HuH-7.5 (cell line): ENCODE data around the gene GRK1.
A peak's percentile ranks its signal among the peaks of the same experiment; 100 is the strongest.
"Not testable (repeated sequence)": the region's sequence is repeated elsewhere in the genome, so short reads cannot be mapped to it uniquely, and the experiment has no call there.

Source experiments
- DNase-seq: peaks from one replicate; pipeline ENCODE4 v3.0.0; 2011; ENCODE audit warnings: low spot score

GRK1 gene

DNA sequence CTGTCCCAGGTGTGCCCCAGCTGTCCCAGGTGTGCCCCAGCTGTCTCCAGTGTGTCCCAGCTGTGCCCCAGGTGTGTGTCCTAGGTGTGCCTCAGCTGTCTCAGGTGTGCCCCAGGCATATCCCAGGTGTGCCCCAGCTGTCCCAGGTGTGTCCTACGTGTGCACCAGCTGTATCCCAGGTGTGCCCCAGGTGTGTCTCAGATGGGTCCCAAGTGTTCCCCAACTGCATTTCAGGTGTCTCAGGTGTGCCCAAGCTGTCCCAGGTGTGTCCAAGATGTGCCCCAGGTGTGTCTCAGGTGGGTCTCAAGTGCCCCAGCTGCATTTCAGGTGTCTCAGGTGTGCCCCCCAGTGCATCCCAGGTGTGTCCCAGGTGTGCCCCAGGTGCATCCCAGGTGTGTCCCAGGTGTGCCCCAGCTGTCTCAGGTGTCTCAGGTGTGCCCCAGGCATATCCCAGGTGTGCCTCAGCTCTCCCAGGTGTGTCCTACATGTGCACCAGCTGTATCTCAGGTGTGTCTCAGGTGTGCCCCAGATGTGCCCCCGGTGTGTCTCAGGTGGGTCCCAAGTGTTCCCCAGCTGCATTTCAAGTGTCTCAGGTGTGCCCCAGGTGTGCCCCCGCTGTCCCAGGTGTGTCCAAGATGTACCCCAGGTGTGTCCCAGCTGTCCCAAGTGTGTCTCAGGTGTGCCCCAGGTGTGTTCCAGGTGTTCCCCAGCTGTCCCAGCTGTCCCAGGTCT is 1.3 kb upstream of the GRK1 start:
- no peak for DNase-seq

DNA sequence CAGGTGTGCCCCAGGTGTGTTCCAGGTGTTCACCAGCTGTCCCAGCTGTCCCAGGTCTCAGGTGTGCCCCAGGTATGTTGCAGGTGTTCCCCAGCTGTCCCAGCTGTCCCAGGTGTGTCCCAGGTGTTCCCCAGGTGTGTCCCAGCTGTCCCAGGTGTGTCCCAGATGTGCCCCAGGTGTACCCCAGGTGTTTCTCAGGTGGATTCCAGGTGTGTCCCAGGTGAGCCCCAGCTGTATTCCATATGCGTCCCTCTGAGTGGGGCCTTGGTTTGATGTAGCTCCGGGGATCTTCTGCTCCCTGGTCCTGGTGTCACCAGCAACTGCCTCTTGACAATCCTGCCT is 719 bp upstream of the GRK1 start:
- DNase-seq = no peak

- no peak for DNase-seq
These were observed 912 bp downstream of the GRK1 start for GRCh38 chr13:113667771-113668490.

DNA sequence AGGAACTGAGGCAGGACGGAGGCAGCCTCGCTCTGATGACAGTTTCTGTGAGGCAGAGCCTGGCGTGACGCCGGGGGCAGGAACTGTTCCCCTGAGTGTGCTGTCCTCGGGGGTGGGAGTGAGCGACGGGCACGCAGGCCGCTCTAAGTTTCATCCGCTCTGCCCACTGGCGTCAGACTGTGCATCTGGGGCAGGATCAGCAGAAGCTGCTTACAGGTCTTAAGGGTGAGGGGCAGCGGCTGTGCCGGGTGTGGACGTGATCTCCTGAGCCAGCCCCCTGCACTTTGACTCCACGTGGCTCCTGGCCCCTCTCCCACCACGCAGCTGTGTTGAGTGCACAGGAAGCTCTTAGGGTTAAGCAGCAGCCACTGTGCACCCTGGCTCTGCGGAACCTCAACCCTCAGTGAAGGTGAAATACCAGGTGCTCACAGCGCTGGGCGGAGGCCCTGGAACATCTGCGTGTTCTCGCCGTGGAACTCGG is 1.5 kb downstream of the GRK1 start:
- no peak for DNase-seq

DNA sequence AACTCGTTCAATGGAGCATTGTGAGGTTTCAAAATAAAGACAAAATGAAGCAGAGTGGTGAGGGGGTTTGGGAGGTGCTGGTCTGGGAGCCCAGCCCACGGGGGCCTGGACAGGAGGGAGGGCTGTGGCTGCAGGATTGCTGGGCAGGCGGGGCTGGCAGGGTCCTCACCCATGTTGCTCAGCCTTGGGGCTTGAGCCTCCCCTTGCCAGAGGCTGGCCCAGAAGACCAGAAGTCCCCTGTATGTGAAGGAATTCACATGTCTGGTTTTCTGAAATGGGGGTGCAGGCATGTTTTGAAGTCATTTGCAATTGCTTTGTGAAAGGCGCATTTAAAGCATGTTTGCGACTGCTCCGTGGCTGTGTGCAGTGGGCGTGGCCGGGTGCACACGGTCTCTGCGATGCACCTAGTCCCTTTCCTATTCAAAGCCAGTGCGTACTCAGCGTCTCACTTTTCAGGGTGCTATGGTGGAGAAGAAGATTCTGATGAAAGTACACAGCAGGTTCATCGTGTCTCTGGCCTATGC is 2.3 kb downstream of the GRK1 start:
- DNase-seq = no peak

DNA sequence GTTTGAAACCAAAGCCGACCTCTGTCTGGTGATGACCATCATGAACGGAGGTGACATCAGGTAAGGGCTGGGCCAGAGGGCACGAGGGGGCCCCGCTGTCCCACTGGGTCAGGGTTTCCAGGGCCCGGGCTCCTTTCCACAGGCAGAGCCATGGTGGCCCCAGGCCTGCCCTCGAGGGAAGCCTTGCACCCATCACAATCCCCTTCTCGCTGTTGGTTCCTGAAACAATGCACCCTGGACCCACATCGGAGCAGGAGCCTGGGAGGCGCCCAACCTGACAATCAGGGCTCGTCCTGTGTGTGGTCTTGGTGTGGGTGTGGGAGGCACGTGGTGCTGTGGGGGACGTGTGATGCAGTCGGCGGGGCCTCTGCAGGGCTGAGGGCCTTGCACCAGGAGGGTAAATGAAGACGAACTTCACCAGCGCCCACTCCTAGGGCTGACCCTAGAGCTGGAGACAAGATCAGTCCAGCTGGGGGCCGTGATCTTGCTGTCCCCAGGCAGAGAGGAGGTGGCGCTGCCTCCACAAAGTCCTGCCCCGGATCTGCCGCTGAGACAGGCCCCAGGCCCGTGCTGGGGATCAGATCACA is 2.8 kb downstream of the GRK1 start:
- no peak for DNase-seq

GRCh38 chr13:113670541-113670940 is 3.5 kb downstream of the GRK1 start:
- DNase-seq = no peak

DNA sequence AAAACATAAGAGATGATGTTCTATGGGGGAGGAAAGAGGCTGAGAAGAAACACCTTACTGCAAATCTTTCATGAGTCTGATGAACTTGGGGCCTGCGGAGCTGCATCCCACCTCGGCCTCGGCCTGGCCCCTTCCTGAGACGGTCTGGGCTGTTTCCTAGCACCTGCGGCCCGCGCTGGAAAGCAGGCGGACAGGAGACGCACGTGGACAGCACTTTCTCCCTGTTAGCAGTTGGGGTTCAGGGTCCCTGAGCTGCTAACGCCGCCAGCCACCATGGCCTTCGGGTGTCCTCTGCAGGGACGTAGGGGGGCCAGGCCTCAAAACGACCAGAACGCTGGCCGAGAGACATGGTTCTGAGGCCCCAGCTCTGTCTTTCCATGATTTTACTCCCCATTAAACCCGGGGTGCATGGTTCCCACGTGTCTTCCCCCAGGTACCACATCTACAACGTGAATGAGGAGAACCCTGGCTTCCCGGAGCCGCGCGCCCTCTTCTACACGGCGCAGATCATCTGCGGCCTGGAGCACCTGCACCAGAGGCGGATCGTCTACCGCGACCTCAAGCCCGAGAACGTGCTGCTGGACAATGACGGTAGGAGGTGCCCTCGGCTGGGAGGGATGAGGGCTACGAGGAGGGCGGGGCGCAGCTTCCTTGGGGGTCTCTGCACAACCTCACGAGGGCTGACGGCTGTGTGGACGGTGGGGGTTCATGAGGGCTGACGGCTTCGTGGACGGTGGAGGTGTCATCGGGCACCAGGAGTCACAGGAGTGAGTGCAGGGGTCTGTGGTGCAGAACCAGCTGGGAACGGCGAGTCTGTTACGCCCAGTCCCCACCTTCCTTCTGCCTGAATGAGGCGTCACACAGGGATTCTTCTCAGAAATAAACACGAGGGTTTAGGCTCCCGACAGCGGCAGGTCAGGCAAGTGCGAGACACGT is 4.3 kb downstream of the GRK1 start:
- no peak for DNase-seq

DNA sequence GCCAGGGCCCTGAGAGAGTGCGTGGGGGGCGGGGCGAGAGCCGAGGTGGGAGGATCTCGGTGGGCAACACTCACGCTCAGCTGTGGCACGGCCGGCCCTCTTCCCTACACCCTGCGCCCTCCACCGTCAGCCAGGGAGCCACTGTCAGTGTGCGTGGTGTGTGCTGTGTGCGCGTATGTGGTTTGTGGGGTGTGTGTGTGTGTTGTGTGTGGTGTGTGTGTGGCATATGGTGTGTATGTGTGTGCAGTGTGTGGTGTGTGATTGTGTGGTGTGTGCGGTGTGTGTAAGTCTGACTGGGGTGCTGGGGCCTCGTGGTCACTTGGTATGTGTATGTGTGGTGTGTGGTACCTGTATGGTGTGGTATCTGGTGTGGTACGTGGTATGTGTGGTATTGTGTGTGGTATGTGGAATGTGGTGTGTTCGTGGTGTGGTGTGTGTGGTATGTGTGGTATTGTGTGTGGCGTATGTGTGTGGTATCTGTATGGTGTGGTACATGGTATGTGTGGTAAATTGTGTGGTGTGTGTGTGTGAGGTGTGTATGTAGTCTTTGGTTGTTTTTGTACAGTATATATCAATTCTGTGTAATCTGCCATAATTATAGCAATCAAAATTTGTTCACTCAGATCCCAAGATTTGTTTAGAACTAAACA is 5.1 kb downstream of the GRK1 start:
- DNase-seq = no peak

DNA sequence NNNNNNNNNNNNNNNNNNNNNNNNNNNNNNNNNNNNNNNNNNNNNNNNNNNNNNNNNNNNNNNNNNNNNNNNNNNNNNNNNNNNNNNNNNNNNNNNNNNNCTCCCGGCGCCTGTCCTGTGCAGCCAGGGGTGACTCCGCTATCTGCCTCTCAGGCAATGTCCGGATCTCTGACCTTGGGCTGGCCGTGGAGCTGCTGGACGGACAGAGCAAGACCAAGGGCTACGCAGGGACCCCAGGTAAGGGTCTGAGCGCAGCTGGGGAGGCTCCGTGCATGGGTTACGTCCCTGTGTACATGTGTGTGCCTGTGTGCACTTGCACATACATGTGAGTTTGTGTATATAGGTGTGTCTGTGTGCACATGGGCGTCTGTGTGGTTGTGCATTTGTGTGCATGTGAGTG is 55.9 kb downstream of the GRK1 start:
- no peak for DNase-seq

- DNase-seq = no peak
These were observed 56.5 kb downstream of the GRK1 start for GRCh38 chr13:113723410-113724015.

DNA sequence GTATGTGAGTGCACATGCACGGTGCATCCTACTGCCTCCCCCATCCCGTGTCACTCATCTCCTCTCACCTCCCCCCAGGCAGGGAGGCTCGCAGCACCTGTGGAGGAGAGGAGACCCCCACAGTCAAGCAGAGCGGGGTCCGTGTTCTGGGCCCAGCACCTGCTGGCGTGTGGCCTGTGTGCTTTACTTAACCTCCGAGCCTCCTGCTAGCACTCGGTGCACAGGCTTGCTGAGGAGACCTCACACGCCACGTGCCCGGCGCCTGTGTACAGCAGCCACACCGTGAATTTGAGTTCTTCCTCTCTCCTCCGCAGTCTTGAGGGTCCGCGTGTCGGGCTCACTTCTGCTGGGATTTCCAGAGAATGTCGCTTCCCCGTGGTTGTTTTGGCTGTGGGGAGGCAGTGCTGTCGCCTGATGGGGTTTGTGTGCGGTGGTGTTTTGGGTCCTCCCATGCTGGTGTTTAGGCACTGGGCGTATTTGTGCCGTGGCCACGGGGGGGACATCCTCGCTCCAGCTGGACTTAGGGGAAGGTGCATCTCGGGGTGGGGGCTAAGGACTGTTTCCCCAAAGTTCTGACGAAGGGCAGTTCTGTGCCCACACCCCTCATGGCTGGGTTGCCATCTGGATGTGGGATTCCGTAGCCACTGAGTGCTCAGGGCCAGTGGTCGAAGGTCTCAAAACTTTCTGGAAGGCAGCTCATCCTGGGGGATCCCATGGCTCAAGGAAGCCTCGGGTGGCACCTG is 57.2 kb downstream of the GRK1 start:
- DNase-seq = no peak

GRCh38 chr13:113724780-113725315 is 57.8 kb downstream of the GRK1 start:
- peak; percentile 69 for DNase-seq

- DNase-seq = not testable (repeated sequence)
These were observed 58.5 kb downstream of the GRK1 start for GRCh38 chr13:113725329-113726105.

DNA sequence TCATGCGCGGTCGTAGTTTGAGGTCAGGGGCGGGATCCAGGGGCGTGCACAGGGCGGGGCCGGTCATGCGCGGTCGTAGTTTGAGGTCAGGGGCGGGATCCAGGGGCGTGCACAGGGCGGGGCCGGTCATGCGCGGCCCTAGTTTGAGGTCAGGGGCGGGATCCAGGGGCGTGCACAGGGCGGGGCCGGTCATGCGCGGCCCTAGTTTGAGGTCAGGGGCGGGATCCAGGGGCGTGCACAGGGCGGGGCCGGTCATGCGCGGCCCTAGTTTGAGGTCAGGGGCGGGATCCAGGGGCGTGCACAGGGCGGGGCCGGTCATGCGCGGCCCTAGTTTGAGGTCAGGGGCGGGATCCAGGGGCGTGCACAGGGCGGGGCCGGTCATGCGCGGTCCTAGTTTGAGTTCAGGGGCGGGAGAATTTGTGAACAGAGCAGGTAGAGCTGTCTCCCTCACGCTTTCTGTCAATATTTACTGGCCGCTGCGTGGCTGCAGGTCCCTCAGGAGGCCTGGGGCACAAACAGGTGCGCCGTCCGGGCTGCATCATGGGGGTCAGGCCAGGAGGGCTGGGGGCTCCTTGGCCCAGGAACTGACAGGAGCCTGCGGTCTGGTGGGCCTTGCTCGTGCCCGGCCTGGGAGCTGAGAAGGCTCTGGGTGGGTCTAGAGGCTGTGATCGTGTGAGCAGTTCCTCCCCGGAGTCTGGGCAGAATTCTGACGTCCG is 59.2 kb downstream of the GRK1 start:
- not testable (repeated sequence) for DNase-seq

DNA sequence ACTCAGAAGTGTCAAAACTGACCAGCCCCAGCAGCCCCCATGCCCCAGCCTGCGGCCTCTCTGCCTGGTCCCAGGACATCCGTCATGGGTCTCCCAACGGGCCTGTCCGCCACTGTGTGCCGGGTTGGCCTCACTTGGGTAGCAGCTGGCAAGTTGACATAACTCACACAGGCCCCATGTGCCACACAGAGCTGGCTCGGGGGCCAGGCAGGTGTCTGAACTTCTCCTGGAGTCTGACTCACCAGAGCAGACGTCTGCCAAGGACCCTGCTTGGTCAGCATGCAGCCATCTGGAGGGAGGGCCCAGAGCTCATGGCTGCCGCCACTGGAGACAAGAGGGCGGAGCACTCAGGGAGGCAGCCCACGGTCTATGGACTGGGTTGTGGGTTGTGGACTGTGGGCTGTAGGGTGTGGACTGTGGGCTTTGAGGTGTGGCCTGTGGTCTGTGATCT is 60.0 kb downstream of the GRK1 start:
- DNase-seq = no peak

DNA sequence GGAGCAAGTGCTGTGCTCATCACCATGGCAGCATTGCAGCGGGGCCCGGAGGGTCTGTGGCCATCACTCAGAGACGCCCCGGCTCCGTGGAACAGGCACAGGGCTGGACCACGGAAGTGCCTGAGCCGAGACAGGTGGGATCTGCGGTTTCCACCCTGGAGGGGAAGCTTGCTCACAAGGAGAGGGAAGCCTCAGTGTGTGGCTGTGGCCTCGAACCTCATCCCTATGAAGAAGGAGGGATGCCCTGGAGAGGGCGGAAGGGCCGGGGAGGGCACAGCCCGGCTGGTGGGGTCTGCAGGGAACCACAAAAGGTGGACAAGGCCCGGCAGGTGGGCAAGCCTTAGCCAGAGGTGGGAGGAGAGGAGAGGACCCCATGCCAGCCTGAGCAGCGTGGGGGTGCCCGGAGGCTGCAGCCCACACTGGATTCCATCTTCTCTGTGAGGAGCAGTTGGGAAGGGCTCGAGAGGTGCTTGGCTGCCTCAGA is 61.6 kb downstream of the GRK1 start:
- no peak for DNase-seq
